Measurements from ENCODE around the gene HOXA4. TPM values are rescaled to one million over a fixed set of nuclear protein-coding genes. Genes with fewer than 3 reads are reported as not detected.

The HOXA4 gene
- total and polyA plus RNA-seq, 7 donors = 1.8 to 4.8 (median 2.9) TPM; not detected in 1

- H3K9me3 ChIP-seq = no peaks in the 10 kb centered on the region
- peak overlapping the region; percentile 77 to 93 (median 90) for H3K4me3 ChIP-seq
- H3K27ac ChIP-seq = peak overlapping the region; percentile 93 to 99 (median 94)
- 13 to 21% methylated on average over 33 of the region's 33 CpGs for WGBS, 2 donors
- TF ChIP-seq POLR2AphosphoS5 (IDR thresholded peaks at IDR 0.05) = no peak
- intact Hi-C loops (cut with DNase I) = loop anchor here (5.0 to 10.0 kb wide), 3 partner anchors 413 to 1230 kb away; partner anchors contain the start of genes CBX3 and HNRNPA2B1
- peak; percentile 70 for DNase-seq
- no peaks in the 10 kb centered on the region for H3K36me3 ChIP-seq
- peaks cover 0 to 40% (median 25%) of the 10 kb centered on the region in 4 donors for H3K4me1 ChIP-seq
- H3K27me3 ChIP-seq = no peaks in the 10 kb centered on the region
Observed at GRCh38 chr7:27095050-27095896, 35.3 kb downstream of the HOXA4 start.

DNA sequence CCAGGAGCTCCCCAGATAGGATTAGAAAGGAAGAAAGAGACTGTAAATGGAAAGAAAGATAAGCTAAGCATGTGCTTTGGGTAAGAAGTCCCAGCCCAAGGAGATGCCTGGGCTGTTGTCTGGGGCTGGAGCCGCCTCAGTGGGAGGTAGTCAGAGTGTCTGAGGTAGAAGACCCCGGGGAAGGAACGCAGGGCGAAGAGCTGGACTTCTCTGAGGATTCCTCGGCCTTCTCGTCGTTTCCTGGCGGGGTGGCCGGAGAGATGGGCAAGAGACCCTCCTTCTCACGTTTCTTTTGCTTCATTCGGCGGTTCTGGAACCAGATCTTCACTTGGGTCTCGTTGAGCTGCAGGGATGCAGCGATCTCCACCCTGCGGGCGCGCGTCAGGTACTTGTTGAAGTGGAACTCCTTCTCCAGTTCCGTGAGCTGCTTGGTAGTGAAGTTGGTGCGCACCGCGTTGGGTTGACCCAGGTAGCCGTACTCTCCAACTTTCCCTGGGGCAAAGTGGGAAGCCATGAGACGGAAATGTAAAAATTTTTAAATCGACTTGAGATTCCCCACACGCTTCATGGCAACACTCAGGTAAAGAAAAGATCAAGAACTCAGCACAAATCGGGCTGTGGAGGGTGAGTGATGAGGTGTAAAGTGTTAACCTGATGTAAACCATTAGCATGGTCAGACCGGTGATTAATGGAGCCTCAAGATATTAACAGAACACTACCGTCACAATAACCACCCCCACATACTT, 36.1 kb downstream of the HOXA4 start:
- no peak overlapping the region for H3K4me3 ChIP-seq
- no peaks in the 10 kb centered on the region for H3K9me3 ChIP-seq
- peaks cover 0 to 5% (median 0%) of the 10 kb centered on the region in 3 donors for H3K27me3 ChIP-seq
- peak overlapping the region in 1 of 4 donors; percentile 99 for H3K27ac ChIP-seq
- WGBS, 2 donors = 68 to 92% methylated on average over 29 of the region's 29 CpGs
- H3K36me3 ChIP-seq = no peaks in the 10 kb centered on the region
- peak; percentile 65 for DNase-seq
- peaks cover 0 to 32% (median 25%) of the 10 kb centered on the region in 4 donors for H3K4me1 ChIP-seq
- intact Hi-C loops (cut with DNase I) = loop anchor here (5.0 to 10.0 kb wide), 3 partner anchors 412 to 1230 kb away; partner anchors contain the start of genes CBX3 and HNRNPA2B1
- TF ChIP-seq EP300 (IDR thresholded peaks at IDR 0.05) (no peak), POLR2AphosphoS5 (IDR thresholded peaks at IDR 0.05) (no peak)

GRCh38 chr7:27093184-27093895, 37.2 kb downstream of the HOXA4 start:
- WGBS, 2 donors = 68 to 85% methylated on average over 6 of the region's 6 CpGs
- Histone ChIP-seq H3K4me3 (no peak overlapping the region), H3K4me1 (peaks cover 0 to 21% (median 18%) of the 10 kb centered on the region in 4 donors), H3K36me3 (no peaks in the 10 kb centered on the region), H3K9me3 (peaks cover 0 to 4% (median 0%) of the 10 kb centered on the region in 4 donors), H3K27me3 (peaks cover under 1 to 17% (median 8%) of the 10 kb centered on the region in 3 donors), H3K27ac (no peak overlapping the region)
- intact Hi-C loops (cut with DNase I) = loop anchor here (10.0 kb wide), 1 partner anchor 1229 kb away; no protein-coding TSS in a partner anchor
- no peak for DNase-seq
- TF ChIP-seq POLR2A (IDR thresholded peaks at IDR 0.05) = no peak
- TF ChIP-seq, protein P1, sequence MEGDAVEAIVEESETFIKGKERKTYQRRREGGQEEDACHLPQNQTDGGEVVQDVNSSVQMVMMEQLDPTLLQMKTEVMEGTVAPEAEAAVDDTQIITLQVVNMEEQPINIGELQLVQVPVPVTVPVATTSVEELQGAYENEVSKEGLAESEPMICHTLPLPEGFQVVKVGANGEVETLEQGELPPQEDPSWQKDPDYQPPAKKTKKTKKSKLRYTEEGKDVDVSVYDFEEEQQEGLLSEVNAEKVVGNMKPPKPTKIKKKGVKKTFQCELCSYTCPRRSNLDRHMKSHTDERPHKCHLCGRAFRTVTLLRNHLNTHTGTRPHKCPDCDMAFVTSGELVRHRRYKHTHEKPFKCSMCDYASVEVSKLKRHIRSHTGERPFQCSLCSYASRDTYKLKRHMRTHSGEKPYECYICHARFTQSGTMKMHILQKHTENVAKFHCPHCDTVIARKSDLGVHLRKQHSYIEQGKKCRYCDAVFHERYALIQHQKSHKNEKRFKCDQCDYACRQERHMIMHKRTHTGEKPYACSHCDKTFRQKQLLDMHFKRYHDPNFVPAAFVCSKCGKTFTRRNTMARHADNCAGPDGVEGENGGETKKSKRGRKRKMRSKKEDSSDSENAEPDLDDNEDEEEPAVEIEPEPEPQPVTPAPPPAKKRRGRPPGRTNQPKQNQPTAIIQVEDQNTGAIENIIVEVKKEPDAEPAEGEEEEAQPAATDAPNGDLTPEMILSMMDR (IDR thresholded peaks at IDR 0.05) = no peak
- TF ChIP-seq POLR2AphosphoS5 (IDR thresholded peaks at IDR 0.05) = no peak
- TF ChIP-seq EP300 (IDR thresholded peaks at IDR 0.05) = no peak

- Histone ChIP-seq H3K27me3 (peaks cover 6 to 22% (median 14%) of the 10 kb centered on the region in 3 donors), H3K9me3 (peaks cover 0 to 4% (median 0%) of the 10 kb centered on the region in 4 donors), H3K27ac (no peak overlapping the region), H3K36me3 (no peaks in the 10 kb centered on the region), H3K4me3 (no peak overlapping the region), H3K4me1 (peaks cover 0 to 20% (median 12%) of the 10 kb centered on the region in 4 donors)
- no peak for TF ChIP-seq POLR2AphosphoS5 (IDR thresholded peaks at IDR 0.05)
- TF ChIP-seq, protein P1 (IDR thresholded peaks at IDR 0.05) = no peak
- no peak for TF ChIP-seq POLR2A (IDR thresholded peaks at IDR 0.05)
- no peak for TF ChIP-seq EP300 (IDR thresholded peaks at IDR 0.05)
- intact Hi-C loops (cut with DNase I) = loop anchor here (10.0 kb wide), 1 partner anchor 1228 kb away; no protein-coding TSS in a partner anchor
- WGBS, 2 donors = 80 to 88% methylated on average over 1 of the region's 1 CpG
- no peak for DNase-seq
Observed at GRCh38 chr7:27092819-27093110, 37.8 kb downstream of the HOXA4 start.
